Ovary (tissue), 9 donors: Measurements from ENCODE around the gene DBT. TPM values are rescaled to one million over a fixed set of nuclear protein-coding genes. Genes with fewer than 3 reads are reported as not detected.

Experiments used
- DNase-seq, 5 donors: peaks; one replicate each; pipeline ENCODE4 v3.0.0-alpha.2; 2019 to 2020
- H3K27ac ChIP-seq, 2 donors: fragments of 200-600 bp; one replicate each; pipeline versions ENCODE4 v1.5.1 to v1.8.0; 2019 to 2022
- H3K27me3 ChIP-seq: fragments of 200-600 bp; one replicate; pipeline ENCODE4 v1.8.0; 2022
- H3K36me3 ChIP-seq: fragments of 200-600 bp; sonication (generic); one replicate; pipeline ENCODE4 v1.5.1; 2019
- H3K4me1 ChIP-seq: one replicate; pipeline ENCODE4 v1.8.1; 2013; ENCODE audit warnings: mild to moderate bottlenecking, moderate library complexity; ENCODE audit not compliant: insufficient read depth
- H3K4me3 ChIP-seq: fragments of 200-600 bp; sonication (generic); one replicate; pipeline ENCODE4 v1.5.1; 2017
- H3K9me3 ChIP-seq, 2 donors: fragments of 200-600 bp in 1 of 2; sonication (generic) in 1 of 2; one replicate each; pipeline versions ENCODE4 v1.5.1 to v1.8.1; 2013 to 2019; ENCODE audit warnings: mild to moderate bottlenecking in 1 of 2, moderate library complexity in 1 of 2
- EP300 ChIP-seq: sonication (generic); formaldehyde crosslinking; IDR thresholded peaks from one replicate; pipeline ENCODE4 v1.6.1; 2017; ENCODE audit warnings: antibody characterized with exemption
- POLR2A ChIP-seq: fragments of 450-650 bp; IDR thresholded peaks from one replicate; pipeline ENCODE4 v1.6.1; 2017; ENCODE audit warnings: antibody characterized with exemption, mild to moderate bottlenecking, moderate library complexity
- WGBS, 3 donors: extraction: QIAGEN DNeasy Blood & Tissue Kit in 1 of 3; methylation state at CpG; one replicate each; pipeline versions ENCODE4 v1.1.5 to v1.1.7; 2013 to 2017; 5-methylcytosine and 5-hydroxymethylcytosine counted together
- intact Hi-C, 4 donors: fragments of 100-400 bp; cut with DNase I; formaldehyde crosslinking; loops; one replicate each; pipeline versions ENCODE4 v1.11.0 to v1.15.1; 2022 to 2023
- polyA plus RNA-seq, 2 donors: library from polyadenylated mRNA; stranded (reverse); fragments of 200-250 nt in 1 of 2; fragments of 350-450 nt in 1 of 2; fragmentation: Illumina TruSeq in 1 of 2; extraction: RNeasy Lipid Tissue Mini Kit (QIAGEN cat#74804) in 1 of 2; gene quantifications; one replicate each; pipeline ENCODE4 v1.2.3, GENCODE V29; 2013 to 2014
- total RNA-seq, 7 donors: library from RNA; depleted of rRNA in 2 of 7; stranded (reverse); fragments of >200 nt in 2 of 7; fragmentation: NEBNext Ultra II Directional in 3 of 7; extraction: Animal tissue kit (Norgen Biotek cat#: 25700) in 3 of 7; gene quantifications; one replicate each; pipeline versions ENCODE4 v1.1.0 to v1.2.4, GENCODE V29; 2016 to 2023
- TF ChIP-seq, protein P1 (sequence below), 3 donors: fragments of 450-650 bp in 2 of 3; fragments of 200-600 bp in 1 of 3; IDR thresholded peaks; one replicate each; pipeline versions ENCODE4 v1.5.1 to v1.8.0; 2016 to 2022; ENCODE audit warnings: antibody characterized with exemption in 3 of 3, mild to moderate bottlenecking in 1 of 3
- donor health status: DM: no; HTN: no; CAD: no; lungs with moderate emphysema.
- donor health status: DM: no; HTN: no; CAD: no.
- donor health status: Bipolar disorder and iron deficiency.
- donor health status: DM: yes; HTN: yes; CAD: no.
- donor health status: DM: no; HTN: no; CAD: no.
- donor health status: DM: yes; HTN: yes; CAD: no.

The DBT gene
- total and polyA plus RNA-seq, 9 donors, result 5.5 to 17.4 (median 14.8) TPM

DNA sequence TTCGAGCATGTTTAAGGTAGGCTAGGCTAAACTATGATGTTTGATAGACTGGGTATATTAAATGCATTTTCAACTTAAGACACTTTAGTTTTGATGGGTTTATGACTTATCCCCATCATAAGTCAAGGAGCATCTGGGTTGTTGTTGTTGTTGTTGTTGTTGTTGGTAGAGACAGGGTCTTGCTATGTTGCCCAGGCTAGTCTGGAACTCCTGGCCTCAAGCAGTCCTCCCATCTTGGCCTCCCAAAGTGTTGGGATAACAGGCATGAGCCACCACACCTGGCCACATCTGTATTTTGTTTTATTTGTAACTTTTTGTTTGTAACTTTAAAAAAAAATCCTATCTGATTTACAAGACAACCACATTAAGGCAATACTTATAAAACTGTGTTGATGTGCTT lies 17.5 kb downstream of the DBT start:
- no peak overlapping the region for H3K4me3 ChIP-seq
- TF ChIP-seq, protein P1, sequence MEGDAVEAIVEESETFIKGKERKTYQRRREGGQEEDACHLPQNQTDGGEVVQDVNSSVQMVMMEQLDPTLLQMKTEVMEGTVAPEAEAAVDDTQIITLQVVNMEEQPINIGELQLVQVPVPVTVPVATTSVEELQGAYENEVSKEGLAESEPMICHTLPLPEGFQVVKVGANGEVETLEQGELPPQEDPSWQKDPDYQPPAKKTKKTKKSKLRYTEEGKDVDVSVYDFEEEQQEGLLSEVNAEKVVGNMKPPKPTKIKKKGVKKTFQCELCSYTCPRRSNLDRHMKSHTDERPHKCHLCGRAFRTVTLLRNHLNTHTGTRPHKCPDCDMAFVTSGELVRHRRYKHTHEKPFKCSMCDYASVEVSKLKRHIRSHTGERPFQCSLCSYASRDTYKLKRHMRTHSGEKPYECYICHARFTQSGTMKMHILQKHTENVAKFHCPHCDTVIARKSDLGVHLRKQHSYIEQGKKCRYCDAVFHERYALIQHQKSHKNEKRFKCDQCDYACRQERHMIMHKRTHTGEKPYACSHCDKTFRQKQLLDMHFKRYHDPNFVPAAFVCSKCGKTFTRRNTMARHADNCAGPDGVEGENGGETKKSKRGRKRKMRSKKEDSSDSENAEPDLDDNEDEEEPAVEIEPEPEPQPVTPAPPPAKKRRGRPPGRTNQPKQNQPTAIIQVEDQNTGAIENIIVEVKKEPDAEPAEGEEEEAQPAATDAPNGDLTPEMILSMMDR (IDR thresholded peaks at IDR 0.05), result no peak
- TF ChIP-seq EP300, result no peak
- TF ChIP-seq POLR2A, result no peak
- intact Hi-C loops, result no loop called here
- H3K27ac ChIP-seq, result no peak overlapping the region
- WGBS, 3 donors, result 93 to 97% (median 94%) methylated on average over 1 of the region's 1 CpG
- DNase-seq, result no peak
- no peaks in the 10 kb centered on the region for H3K4me1 ChIP-seq
- H3K36me3 ChIP-seq, result no peaks in the 10 kb centered on the region
- no peaks in the 10 kb centered on the region for H3K27me3 ChIP-seq
- no peaks in the 10 kb centered on the region for H3K9me3 ChIP-seq

DNA sequence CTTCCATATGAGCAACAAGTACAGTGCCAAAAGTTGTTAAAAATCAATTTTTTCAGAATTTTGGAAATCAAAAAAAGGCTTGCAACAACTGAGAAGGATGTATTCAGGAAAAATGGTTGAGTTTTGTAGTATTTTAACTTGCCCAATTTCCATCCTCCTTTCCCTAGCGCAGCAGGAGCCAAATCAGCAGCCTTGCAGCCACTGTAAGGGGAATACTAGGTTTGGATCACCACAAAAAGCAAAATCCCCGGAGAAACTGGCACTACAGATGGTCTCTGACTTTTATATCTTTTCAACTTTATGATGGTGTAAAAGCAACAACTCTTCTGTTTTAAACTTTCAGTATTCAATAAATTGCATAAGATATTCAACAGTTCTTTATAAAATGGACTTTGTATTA lies 17.9 kb downstream of the DBT start:
- WGBS, 3 donors, result 94 to 98% (median 96%) methylated on average over 2 of the region's 2 CpGs
- H3K36me3 ChIP-seq, result no peaks in the 10 kb centered on the region
- H3K27me3 ChIP-seq, result no peaks in the 10 kb centered on the region
- H3K4me1 ChIP-seq, result no peaks in the 10 kb centered on the region
- no peak for TF ChIP-seq EP300
- TF ChIP-seq, protein P1 (IDR thresholded peaks at IDR 0.05), result no peak
- TF ChIP-seq POLR2A, result no peak
- no peak for DNase-seq
- no peak overlapping the region for H3K4me3 ChIP-seq
- intact Hi-C loops, result no loop called here
- H3K27ac ChIP-seq, result no peak overlapping the region
- H3K9me3 ChIP-seq, result no peaks in the 10 kb centered on the region

DNA sequence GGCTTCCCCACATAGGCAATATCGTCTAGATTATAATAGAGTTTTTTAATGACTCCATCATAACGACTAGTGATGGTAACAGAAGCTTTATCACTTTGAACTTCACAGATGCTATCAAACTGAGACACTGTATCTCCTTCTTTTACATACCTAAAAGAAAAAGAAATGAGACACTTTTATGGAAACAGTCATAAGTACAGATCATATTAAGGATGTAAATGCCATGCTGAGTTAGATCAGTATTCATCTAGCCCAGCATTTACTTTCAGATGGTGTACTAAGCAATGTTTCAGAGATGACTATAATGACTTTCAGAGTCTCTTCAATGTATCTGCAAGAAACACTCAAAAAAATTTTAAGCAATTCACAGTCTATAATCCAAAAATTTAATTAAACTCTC lies 18.9 kb downstream of the DBT start:
- Histone ChIP-seq H3K27ac (no peak overlapping the region), H3K4me1 (no peaks in the 10 kb centered on the region), H3K27me3 (no peaks in the 10 kb centered on the region), H3K36me3 (no peaks in the 10 kb centered on the region), H3K9me3 (no peaks in the 10 kb centered on the region), H3K4me3 (no peak overlapping the region)
- no peak for TF ChIP-seq POLR2A
- TF ChIP-seq, protein P1 (IDR thresholded peaks at IDR 0.05), result no peak
- no peak for TF ChIP-seq EP300
- no peak for DNase-seq
- intact Hi-C loops, result no loop called here
- 79 to 88% (median 85%) methylated on average over 2 of the region's 2 CpGs for WGBS, 3 donors

DNA sequence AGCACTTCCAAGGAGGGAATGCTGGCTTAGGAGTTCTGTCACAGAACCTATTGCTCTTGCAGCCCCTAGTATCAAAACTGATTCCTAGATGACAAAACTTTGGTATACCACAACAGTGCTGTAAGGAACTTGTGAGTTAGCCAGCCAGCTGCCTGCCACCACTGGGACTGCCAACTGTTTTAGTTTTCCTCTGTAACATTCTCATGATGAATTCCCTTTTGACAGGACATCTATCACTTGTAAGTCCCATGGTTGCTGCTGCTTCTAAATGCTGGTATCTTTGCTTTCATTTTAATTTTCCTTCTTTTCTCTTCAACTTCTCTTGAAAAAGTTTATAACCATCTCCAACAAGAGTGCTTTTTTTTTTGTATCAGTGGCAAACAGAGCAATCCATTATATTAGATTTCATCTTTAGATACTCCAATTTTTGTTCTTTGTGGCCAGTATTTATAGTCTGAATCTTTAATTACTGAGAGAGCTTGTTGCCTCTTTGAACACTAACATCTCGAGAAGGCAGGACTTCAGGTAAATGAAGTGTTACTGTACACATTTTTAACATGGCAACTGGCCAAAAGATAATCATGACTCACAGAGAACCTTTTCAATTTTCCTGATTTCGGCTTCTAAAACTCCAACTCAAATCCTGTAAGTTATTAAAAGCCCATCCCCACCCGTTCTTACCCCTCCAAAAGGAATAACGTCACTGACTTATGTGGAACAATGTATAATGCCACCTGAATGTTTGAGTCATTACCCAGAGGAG lies 19.8 kb downstream of the DBT start:
- H3K27me3 ChIP-seq, result no peaks in the 10 kb centered on the region
- H3K9me3 ChIP-seq, result no peaks in the 10 kb centered on the region
- H3K4me1 ChIP-seq, result no peaks in the 10 kb centered on the region
- intact Hi-C loops, result no loop called here
- H3K36me3 ChIP-seq, result no peaks in the 10 kb centered on the region
- no peak overlapping the region for H3K27ac ChIP-seq
- no peak for DNase-seq
- WGBS, 3 donors, result 65 to 71% (median 68%) methylated on average over 4 of the region's 4 CpGs
- TF ChIP-seq EP300 (no peak), POLR2A (no peak)
- TF ChIP-seq, protein P1 (IDR thresholded peaks at IDR 0.05), result no peak
- no peak overlapping the region for H3K4me3 ChIP-seq
